Measurements from ENCODE around the gene TRAM2. TPM values are rescaled to one million over a fixed set of nuclear protein-coding genes. Genes with fewer than 3 reads are reported as not detected.

TRAM2 gene
- total RNA-seq, 1 donor = 196 TPM

DNA sequence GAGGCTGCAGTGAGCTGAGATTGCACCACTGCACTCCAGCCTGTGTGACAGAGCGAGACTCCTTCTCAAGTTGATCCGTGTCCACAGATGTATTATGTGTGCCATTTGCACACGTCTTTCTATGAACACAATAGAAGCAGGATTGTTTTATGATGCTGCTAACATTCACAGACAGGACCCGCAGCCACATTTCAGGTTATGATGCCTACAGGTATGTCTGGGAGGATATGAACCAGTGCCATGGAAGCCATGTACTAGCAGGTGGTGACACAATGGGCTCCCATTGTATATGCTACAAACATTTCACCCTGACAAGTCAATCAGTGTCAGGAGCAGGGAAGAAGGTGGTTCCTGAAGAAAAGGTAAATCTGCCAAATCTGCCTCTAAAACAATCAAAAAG, 4.3 kb downstream of the TRAM2 start:
- TF ChIP-seq, protein P1, sequence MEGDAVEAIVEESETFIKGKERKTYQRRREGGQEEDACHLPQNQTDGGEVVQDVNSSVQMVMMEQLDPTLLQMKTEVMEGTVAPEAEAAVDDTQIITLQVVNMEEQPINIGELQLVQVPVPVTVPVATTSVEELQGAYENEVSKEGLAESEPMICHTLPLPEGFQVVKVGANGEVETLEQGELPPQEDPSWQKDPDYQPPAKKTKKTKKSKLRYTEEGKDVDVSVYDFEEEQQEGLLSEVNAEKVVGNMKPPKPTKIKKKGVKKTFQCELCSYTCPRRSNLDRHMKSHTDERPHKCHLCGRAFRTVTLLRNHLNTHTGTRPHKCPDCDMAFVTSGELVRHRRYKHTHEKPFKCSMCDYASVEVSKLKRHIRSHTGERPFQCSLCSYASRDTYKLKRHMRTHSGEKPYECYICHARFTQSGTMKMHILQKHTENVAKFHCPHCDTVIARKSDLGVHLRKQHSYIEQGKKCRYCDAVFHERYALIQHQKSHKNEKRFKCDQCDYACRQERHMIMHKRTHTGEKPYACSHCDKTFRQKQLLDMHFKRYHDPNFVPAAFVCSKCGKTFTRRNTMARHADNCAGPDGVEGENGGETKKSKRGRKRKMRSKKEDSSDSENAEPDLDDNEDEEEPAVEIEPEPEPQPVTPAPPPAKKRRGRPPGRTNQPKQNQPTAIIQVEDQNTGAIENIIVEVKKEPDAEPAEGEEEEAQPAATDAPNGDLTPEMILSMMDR (IDR thresholded peaks at IDR 0.05; ENCODE audit: insufficient read depth, low read depth, low read length) = no peak
- no peak for DNase-seq (ENCODE audit: low read depth)
- H3K4me3 ChIP-seq (ENCODE audit: low read depth, low read length) = no peak overlapping the region

DNA sequence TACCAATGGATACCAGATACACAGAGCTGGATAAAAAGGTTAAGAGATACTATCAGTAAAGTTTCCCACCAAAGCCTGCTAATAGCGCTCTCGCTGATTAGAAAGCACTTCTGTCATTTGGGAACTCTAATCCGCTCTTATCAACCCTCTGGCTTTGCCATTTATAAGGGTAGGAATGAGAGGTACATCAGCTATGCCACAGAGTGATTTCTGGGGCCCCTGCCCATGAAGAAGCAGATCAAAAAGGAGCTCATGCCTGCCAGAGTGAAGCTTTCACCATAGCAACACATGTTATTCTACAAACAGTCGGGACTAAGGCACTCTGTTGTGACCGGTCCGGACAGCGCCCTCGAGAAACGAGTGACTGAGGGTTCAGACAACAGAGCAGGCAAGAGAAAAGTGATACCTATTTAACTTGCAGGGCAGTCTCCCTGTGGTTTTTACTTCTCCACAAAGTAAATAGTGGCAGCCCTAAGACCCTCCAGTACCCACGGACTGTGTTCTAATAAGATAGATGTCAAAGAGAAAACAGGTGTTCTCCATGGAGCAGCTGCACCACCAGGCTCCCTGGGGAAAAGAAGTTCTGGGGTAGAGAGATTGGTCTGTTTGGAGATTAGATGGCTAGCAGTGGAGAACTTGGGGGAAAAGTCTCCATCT, 5.6 kb downstream of the TRAM2 start:
- no peak overlapping the region for H3K4me3 ChIP-seq (ENCODE audit: low read depth, low read length)
- DNase-seq (ENCODE audit: low read depth) = peak; percentile 46
- TF ChIP-seq, protein P1 (IDR thresholded peaks at IDR 0.05; ENCODE audit: insufficient read depth, low read depth, low read length) = no peak

- peak; percentile 43 for DNase-seq (ENCODE audit: low read depth)
- TF ChIP-seq, protein P1 (IDR thresholded peaks at IDR 0.05; ENCODE audit: insufficient read depth, low read depth, low read length) = no peak
- no peak overlapping the region for H3K4me3 ChIP-seq (ENCODE audit: low read depth, low read length)
Observed at GRCh38 chr6:52570291-52570700, 6.6 kb downstream of the TRAM2 start.

DNA sequence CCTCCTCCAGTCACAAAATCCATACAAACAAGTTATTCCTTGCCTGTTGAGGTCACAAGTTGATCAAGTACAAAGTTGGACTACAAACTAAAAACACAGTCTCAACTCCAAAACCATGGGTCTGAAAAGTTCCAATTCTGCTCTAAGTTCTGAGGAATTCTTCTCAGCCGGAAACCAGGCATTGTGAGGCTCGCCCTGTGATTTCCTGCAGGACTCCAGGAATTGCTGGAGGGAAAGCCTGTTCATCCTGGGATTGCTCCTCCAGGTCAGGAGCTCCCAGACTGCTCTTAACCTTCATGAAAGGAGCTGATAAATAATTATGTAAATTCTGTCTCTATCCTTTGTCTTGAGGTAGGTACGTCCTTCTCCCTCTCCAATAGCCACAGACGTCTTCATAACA, 8.5 kb downstream of the TRAM2 start:
- no peak for DNase-seq (ENCODE audit: low read depth)
- H3K4me3 ChIP-seq (ENCODE audit: low read depth, low read length) = no peak overlapping the region
- TF ChIP-seq, protein P1 (IDR thresholded peaks at IDR 0.05; ENCODE audit: insufficient read depth, low read depth, low read length) = no peak

GRCh38 chr6:52566853-52567279, 10.0 kb downstream of the TRAM2 start:
- TF ChIP-seq, protein P1 (IDR thresholded peaks at IDR 0.05; ENCODE audit: insufficient read depth, low read depth, low read length) = no peak
- peak; percentile 97 for DNase-seq (ENCODE audit: low read depth)
- H3K4me3 ChIP-seq (ENCODE audit: low read depth, low read length) = no peak overlapping the region

DNA sequence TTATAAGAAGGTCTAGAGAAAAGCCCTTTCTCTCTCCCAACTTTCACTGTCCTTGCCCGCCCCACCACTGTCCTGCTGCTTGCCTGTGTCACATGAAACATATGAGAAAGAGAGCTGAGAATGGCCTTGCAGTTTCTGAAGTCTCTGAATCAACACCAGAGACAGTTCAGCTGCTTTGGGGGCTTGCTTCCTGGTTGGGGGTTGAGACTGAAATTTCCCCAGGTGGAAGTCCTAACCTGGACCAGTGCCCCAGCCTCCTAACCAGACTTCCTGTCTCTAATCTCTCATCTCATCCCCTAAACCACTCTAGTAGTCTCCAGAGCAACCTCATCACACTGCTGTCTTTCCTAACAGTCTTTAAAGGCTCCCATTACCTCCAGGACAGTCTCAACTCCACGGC, 10.7 kb downstream of the TRAM2 start:
- no peak for DNase-seq (ENCODE audit: low read depth)
- H3K4me3 ChIP-seq (ENCODE audit: low read depth, low read length) = no peak overlapping the region
- TF ChIP-seq, protein P1 (IDR thresholded peaks at IDR 0.05; ENCODE audit: insufficient read depth, low read depth, low read length) = no peak

DNA sequence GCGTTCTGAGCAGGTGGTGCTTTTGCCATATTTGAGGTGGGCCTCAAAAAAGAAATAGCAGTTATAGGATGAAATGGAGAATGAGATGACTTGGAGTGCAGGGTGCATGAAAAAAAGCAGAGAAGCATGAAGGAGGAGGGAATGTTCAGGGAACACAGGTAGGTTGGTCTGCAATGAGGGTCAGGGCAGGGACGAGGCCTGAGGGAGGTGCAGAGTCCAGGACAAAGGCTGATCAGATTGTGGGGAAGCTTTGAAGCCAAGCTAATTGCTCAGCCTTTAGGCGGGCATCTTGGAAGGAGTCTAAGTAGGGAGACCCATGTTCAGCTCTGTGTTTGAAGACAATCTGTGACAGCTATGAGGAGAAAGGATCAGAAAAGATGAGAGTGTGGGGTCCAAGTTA, 12.0 kb downstream of the TRAM2 start:
- TF ChIP-seq, protein P1 (IDR thresholded peaks at IDR 0.05; ENCODE audit: insufficient read depth, low read depth, low read length) = no peak
- no peak for DNase-seq (ENCODE audit: low read depth)
- no peak overlapping the region for H3K4me3 ChIP-seq (ENCODE audit: low read depth, low read length)

Measured in fibroblast of villous mesenchyme (primary cell).